A549 (cell line): ENCODE data around the gene KLHL22.

ENCODE experiments used
- CBX8 ChIP-seq: fragments of 200-600 bp; sonication (generic); IDR thresholded peaks from 2 replicates; pipeline ENCODE4 v1.6.1; 2016
- CEBPB ChIP-seq, 2 experiments: fragments of >200 bp in 1 of 2; sonication (Bioruptor Twin) in 1 of 2; formaldehyde crosslinking in 1 of 2; IDR thresholded peaks; 2 replicates each; pipeline ENCODE4 v1.6.1; 2012 to 2016
- CTCF ChIP-seq: fragments of >200 bp; sonication (Bioruptor Twin); formaldehyde crosslinking; IDR thresholded peaks from 3 replicates; pipeline ENCODE4 v1.5.1; 2016
- ELK1 ChIP-seq: fragments of 150-350 bp; IDR thresholded peaks from 2 replicates; pipeline ENCODE4 v1.6.1; 2014; ENCODE audit warnings: low read depth, mild to moderate bottlenecking, low read length
- HMGXB4 ChIP-seq: fragments of 250-450 bp; sonication (Bioruptor Pico); IDR thresholded peaks from 2 replicates; pipeline ENCODE4 v1.5.0; 2021; ENCODE audit warnings: mild to moderate bottlenecking, moderate library complexity, borderline replicate concordance
- JUN ChIP-seq, 2 experiments: fragments of >200 bp; sonication (Bioruptor Twin); formaldehyde crosslinking; IDR thresholded peaks; 2 replicates in 1 of 2; 3 replicates in 1 of 2; pipeline ENCODE4 v1.6.1; 2016 to 2017
- JUNB ChIP-seq: fragments of >200 bp; sonication (Bioruptor Twin); formaldehyde crosslinking; IDR thresholded peaks from 2 replicates; pipeline ENCODE4 v1.6.1; 2016
- KDM5A ChIP-seq: fragments of 200-600 bp; sonication (generic); IDR thresholded peaks from 2 replicates; pipeline ENCODE4 v1.6.1; 2016; ENCODE audit warnings: antibody characterized with exemption, mild to moderate bottlenecking
- MAFK ChIP-seq: fragments of 450-650 bp; IDR thresholded peaks from 2 replicates; pipeline ENCODE4 v1.6.1; 2014; ENCODE audit not compliant: partially characterized antibody
- MYC ChIP-seq: IDR thresholded peaks from 2 replicates; pipeline ENCODE4 v1.6.1; 2012; ENCODE audit warnings: mild to moderate bottlenecking, inconsistent platforms, low read length, improper control_type of control experiment, borderline replicate concordance
- POLR2A ChIP-seq: IDR thresholded peaks from 2 replicates; pipeline ENCODE4 v1.6.1; 2012; ENCODE audit warnings: mild to moderate bottlenecking, low read length
- REST ChIP-seq: fragments of 200-600 bp; sonication (generic); IDR thresholded peaks from 2 replicates; pipeline ENCODE4 v1.6.1; 2016; ENCODE audit warnings: antibody characterized with exemption, mild to moderate bottlenecking, moderate library complexity
- RFX5 ChIP-seq: fragments of 450-650 bp; IDR thresholded peaks from 2 replicates; pipeline ENCODE4 v1.7.1; 2014; ENCODE audit warnings: antibody characterized with exemption, mild to moderate bottlenecking, moderate library complexity

- TF ChIP-seq MYC (no peak), REST (no peak), POLR2A (no peak), CTCF (no peak), JUNB (no peak), JUN (IDR thresholded peaks at IDR 0.05) (no peak), CBX8 (no peak), ELK1 (no peak), CEBPB (IDR thresholded peaks at IDR 0.05) (no peak), RFX5 (no peak), HMGXB4 (no peak), KDM5A (no peak), MAFK (no peak)
These were observed 41.7 kb upstream of the KLHL22 start for GRCh38 chr22:20537325-20537756.
